Fibroblast of mammary gland (primary cell): ENCODE measurements around the gene KIAA1958.
A peak's percentile ranks its signal among the peaks of the same experiment; 100 is the strongest.

Source experiments
- DNase-seq: peaks from one replicate; pipeline ENCODE4 v3.0.0-alpha.2; 2010; ENCODE audit warnings: low read depth
- H3K4me3 ChIP-seq: 2 replicates; pipeline ENCODE4 v1.5.1; 2011; ENCODE audit warnings: low read depth, mild to moderate bottlenecking, low read length, moderate library complexity; ENCODE audit not compliant: control insufficient read depth
- TF ChIP-seq, protein P1 (sequence below): conservative IDR thresholded peaks from 2 replicates; pipeline ENCODE4 v1.5.1; 2011; ENCODE audit warnings: low read depth, low read length, inconsistent platforms; ENCODE audit not compliant: control insufficient read depth, insufficient read depth

The KIAA1958 gene

DNA sequence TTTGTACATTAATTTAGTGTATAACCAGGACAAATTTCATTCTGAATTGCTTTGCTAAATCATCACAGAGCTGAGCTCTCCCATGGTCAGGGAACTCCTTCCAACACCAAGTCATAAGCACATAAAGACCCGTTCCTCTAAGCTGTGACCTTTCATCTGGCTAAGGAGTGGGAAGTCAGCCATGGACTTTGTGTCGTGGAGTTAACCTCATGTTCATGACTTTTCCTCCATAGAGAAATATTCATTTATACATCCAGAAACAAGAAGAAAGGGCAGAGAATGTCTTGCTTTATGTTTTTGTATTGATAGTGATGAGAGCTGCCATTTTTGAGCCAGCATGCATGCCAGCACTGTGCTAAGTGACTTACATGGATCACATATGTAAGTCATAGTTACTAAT is 133.8 kb downstream of the KIAA1958 start:
- no peak for DNase-seq
- TF ChIP-seq, protein P1, sequence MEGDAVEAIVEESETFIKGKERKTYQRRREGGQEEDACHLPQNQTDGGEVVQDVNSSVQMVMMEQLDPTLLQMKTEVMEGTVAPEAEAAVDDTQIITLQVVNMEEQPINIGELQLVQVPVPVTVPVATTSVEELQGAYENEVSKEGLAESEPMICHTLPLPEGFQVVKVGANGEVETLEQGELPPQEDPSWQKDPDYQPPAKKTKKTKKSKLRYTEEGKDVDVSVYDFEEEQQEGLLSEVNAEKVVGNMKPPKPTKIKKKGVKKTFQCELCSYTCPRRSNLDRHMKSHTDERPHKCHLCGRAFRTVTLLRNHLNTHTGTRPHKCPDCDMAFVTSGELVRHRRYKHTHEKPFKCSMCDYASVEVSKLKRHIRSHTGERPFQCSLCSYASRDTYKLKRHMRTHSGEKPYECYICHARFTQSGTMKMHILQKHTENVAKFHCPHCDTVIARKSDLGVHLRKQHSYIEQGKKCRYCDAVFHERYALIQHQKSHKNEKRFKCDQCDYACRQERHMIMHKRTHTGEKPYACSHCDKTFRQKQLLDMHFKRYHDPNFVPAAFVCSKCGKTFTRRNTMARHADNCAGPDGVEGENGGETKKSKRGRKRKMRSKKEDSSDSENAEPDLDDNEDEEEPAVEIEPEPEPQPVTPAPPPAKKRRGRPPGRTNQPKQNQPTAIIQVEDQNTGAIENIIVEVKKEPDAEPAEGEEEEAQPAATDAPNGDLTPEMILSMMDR, result no peak
- no peak overlapping the region for H3K4me3 ChIP-seq

DNA sequence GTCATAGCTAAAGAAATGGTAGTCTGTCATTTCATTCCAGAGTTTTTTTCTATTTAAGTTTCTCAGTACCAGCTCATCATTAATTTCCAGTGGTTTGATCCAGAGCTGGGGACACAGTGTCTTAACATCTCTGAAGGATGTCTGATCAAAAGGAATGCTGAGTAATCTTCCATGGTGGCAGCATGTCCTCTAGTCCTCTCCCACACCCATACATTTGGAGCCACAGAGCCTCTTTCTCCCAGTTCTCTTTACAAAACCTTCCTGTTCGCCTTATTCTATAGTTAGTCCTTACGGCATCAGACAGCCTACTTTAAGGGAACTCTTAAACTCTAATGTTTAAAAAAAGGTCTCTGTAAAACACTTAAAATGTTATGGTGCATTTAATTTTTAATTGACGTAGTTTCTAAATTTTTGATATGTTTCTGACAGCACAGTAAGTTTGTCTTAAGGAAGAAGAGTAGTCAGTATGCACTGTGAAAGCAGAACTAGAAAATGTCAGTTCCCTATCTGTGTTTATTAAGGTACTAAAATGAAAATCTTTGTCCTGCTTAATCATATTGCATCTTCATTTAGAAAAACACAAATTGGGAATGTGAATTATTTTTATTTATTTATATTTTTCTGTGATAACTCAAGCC is 134.5 kb downstream of the KIAA1958 start:
- no peak overlapping the region for H3K4me3 ChIP-seq
- no peak for DNase-seq
- TF ChIP-seq, protein P1, result no peak

DNA sequence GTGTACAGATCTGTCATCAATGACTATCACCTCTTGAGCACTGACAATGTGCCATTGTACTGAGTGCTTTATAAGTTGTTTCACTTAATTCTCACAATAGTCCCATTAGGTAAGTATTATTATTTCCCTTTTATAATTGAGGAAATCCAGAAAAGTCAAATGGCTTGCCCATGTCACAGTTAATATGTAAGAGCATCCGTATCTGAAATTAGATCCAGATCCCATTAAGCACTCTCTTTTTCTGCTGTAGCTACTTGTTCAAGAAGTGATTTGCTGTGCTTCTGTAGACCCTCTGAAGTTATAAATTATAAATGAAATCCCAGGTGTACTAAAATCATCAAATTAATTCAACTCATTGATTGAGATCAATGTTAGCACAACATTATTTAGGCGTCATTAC is 136.6 kb downstream of the KIAA1958 start:
- DNase-seq, result no peak
- TF ChIP-seq, protein P1, result no peak
- H3K4me3 ChIP-seq, result no peak overlapping the region

DNA sequence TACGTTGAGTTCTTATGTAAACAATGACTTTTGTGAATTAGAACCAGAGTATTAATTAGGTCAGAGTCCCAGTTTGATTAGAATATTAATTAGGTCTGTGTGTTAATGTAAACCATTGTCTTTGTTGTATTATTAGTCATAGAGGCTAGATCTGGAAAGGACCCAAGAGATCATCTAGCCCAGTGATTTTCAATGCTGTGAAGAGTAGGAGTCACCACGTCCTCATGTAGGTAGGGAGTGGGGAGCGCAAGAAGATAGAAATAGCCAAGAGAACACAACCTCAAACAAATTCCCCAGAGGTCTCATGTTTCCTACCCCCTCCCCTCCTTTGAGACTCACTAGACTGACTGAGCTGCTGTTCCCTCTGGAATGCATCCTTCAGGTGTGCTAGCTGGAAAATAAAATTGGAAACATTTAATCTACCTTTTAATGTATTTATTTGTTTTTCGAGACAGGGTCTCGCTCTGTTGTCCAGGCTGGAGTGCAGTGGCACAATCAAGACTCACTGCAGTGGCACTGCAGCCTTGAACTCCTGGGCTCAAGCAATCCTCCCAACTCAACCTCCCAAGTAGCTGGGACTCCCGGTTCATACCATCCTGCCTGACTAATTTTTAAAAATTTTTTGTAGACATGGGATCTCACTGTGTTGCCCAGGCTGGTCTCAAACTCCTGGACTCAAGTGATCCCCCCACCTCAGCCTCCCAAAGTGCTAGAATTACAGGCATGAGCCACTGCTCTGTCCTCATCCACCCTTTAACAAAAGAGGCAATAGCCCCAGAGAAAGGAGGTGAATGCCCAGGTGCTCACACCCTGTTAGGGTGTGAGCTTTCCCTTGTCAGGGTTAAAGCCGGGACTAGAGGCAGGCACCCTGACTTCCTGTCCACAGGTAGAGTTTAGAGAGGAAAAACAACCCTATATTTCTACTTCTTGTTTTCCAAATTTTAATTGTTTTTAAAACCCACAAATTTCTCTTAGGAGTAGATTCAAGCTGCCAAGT is 138.4 kb downstream of the KIAA1958 start:
- peak; percentile 10 for DNase-seq
- H3K4me3 ChIP-seq, result no peak overlapping the region
- TF ChIP-seq, protein P1, result no peak

DNA sequence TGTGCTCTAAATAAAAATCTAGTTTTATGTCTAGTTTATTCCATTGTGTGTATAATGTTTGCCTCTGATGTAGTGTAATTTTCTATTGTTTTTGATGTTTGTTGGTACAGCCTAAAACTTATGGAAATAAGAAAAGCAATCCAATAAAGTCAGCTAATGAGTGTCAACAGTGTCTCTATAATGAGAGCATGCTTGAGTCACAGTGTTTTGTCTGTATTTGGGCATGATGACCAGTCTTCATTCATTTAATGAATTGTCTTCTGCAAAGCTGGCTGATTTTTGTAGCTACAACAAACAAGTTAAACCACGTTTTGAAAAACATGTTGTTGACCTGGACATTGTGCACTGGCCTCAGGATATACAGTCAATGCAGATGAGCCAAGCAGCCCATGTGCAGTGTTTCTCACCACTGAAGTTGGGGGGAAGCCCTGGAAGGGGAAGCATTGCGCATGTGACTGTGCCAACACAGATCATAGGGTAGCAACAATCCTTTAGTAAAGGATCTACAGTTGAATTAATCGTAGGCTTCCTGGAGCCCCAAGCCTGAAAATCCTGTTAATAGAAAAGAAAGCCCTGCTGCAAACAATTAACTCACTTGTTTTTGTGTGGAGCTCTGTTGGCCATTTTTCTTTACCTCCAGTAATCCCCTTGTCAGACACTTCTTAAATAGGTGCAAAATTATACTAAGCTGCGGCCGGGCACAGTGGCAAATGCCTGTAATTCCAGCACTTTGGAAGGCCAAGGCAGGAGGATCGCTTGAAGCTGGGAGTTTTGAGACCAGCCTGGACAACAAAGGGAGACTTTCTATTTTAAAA is 143.3 kb downstream of the KIAA1958 start:
- DNase-seq, result no peak
- H3K4me3 ChIP-seq, result no peak overlapping the region
- TF ChIP-seq, protein P1, result no peak

DNA sequence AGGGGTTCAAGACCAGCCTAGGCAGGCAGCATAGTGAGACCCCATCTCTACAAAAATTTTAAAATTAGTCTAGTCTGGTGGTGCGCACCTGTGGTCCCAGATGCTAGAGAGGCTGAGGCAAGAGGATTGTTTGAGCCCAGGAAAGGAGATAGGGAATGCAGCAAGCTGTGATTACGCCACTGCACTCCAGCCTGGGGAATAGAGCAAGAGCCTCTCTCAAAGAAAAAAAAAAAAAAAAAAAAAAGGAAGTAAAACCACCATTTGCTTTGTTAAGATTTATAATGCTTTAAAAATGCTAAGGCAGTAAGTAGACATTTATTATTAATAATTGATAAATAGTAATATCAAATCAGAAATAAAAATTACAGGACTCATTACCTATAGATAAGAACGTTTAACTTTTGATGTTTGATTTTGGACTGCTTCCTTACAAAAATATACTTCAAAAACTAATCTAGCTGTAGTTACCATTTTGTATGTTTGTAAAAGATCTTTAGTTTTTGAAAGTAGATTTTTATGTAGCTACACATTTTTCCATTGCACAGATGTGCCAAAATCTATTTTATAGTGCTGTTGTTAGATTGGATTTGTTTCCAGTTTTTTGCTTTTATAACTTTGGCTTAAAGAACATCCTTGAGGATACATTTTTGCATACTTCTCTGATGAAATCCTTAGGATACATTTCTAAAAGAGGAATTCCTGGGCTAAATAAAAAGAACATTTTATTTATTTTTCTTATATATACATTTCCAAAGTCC is 144.9 kb downstream of the KIAA1958 start:
- TF ChIP-seq, protein P1, result no peak
- DNase-seq, result no peak
- no peak overlapping the region for H3K4me3 ChIP-seq
